Ovary (tissue), 3 donors: Measurements from ENCODE around the gene ROS1.

Experiments used
- CTCF ChIP-seq, 3 donors: fragments of 450-650 bp in 2 of 3; fragments of 200-600 bp in 1 of 3; IDR thresholded peaks; one replicate each; pipeline versions ENCODE4 v1.5.1 to v1.8.0; 2016 to 2022; ENCODE audit warnings: antibody characterized with exemption in 3 of 3, mild to moderate bottlenecking in 1 of 3
- POLR2A ChIP-seq: fragments of 450-650 bp; IDR thresholded peaks from one replicate; pipeline ENCODE4 v1.6.1; 2017; ENCODE audit warnings: antibody characterized with exemption, mild to moderate bottlenecking, moderate library complexity
- donor health status: DM: no; HTN: no; CAD: no.

- TF ChIP-seq CTCF (IDR thresholded peaks at IDR 0.05) (no peak), POLR2A (no peak)
These were observed 152.9 kb downstream of the ROS1 start for GRCh38 chr6:117272891-117273290.
